Measurements from ENCODE around the gene HCN4. TPM values are rescaled to one million over a fixed set of nuclear protein-coding genes. Genes with fewer than 3 reads are reported as not detected.

Gene HCN4
- total RNA-seq, 2 donors from 2014 or later: not detected

GRCh38 chr15:73270366-73271097 is 98.2 kb downstream of the HCN4 start:
- Mint-ChIP-seq H3K27ac (no peak overlapping the region), H3K36me3 (no peaks in the 10 kb centered on the region), H3K4me3 (no peak overlapping the region), H3K4me1 (ENCODE audit: low read depth in 2 of 2) (peaks cover 0 to 4% of the 10 kb centered on the region in 2 donors), H3K27me3 (no peaks in the 10 kb centered on the region), H3K9me3 (no peaks in the 10 kb centered on the region)
- no peak for ATAC-seq
- no peak for DNase-seq (ENCODE audit: low spot score)

Other genes with a start within 250 kb of the HCN4 start
- gene REC114, start 74.2 kb upstream of the HCN4 start, total RNA-seq: not detected